Lung (tissue), 12 donors: Measurements from ENCODE around the gene AUTS2. TPM values are rescaled to one million over a fixed set of nuclear protein-coding genes. Genes with fewer than 3 reads are reported as not detected.

Source experiments
- ATAC-seq: fragments of 200-7000 bp; cut with Tn5 transposase; one replicate; pipeline ENCODE4 v1.9.1; 2020; ENCODE audit warnings: moderate number of reproducible peaks; ENCODE audit not compliant: insufficient read depth, low FRiP score
- DNase-seq, 3 donors: peaks; one replicate each; pipeline ENCODE4 v3.0.0-alpha.2; 2013 to 2017
- H3K27ac ChIP-seq, 2 donors: one replicate each; pipeline ENCODE4 v1.5.1; 2013; ENCODE audit warnings: mild to moderate bottlenecking in 2 of 2, moderate library complexity in 2 of 2, control low read depth in 1 of 2, inconsistent platforms in 1 of 2, low read depth in 1 of 2, low read length in 1 of 2
- H3K27me3 ChIP-seq, 3 donors: one replicate each; pipeline ENCODE4 v1.5.1; 2013; ENCODE audit warnings: low read length in 2 of 3; ENCODE audit not compliant: control insufficient read depth in 3 of 3, insufficient read depth in 3 of 3
- H3K36me3 ChIP-seq, 4 donors: one replicate each; pipeline ENCODE4 v1.5.1; 2013; ENCODE audit warnings: low read length in 4 of 4, mild to moderate bottlenecking in 1 of 4, moderate library complexity in 1 of 4; ENCODE audit not compliant: control insufficient read depth in 4 of 4, insufficient read depth in 4 of 4
- H3K4me1 ChIP-seq, 5 donors: one replicate each; pipeline ENCODE4 v1.5.1; 2013; ENCODE audit warnings: low read length in 5 of 5, mild to moderate bottlenecking in 2 of 5, moderate library complexity in 1 of 5; ENCODE audit not compliant: control insufficient read depth in 5 of 5, insufficient read depth in 5 of 5
- H3K4me3 ChIP-seq: one replicate; pipeline ENCODE4 v1.5.1; 2013; ENCODE audit warnings: mild to moderate bottlenecking, control low read depth, moderate library complexity
- H3K9ac ChIP-seq, 2 donors: one replicate each; pipeline ENCODE4 v1.5.1; 2013; ENCODE audit warnings: low read length in 2 of 2, control low read depth in 1 of 2; ENCODE audit not compliant: insufficient read depth in 1 of 2
- H3K9me3 ChIP-seq, 4 donors: one replicate each; pipeline ENCODE4 v1.5.1; 2013; ENCODE audit warnings: low read length in 3 of 4, mild to moderate bottlenecking in 1 of 4, moderate library complexity in 1 of 4; ENCODE audit not compliant: control insufficient read depth in 4 of 4, insufficient read depth in 3 of 4
- WGBS, 2 donors: extraction: QIAGEN DNeasy Blood & Tissue Kit; methylation state at CpG; one replicate each; pipeline ENCODE4 v1.1.7; 2013; 5-methylcytosine and 5-hydroxymethylcytosine counted together
- polyA plus RNA-seq, 2 donors: library from polyadenylated mRNA; stranded (reverse); fragments of 200-250 nt; gene quantifications; one replicate each; pipeline ENCODE4 v1.2.1, GENCODE V29; 2013
- total RNA-seq, 2 donors: library from RNA; depleted of rRNA in 1 of 2; stranded (reverse); fragments of >200 nt in 1 of 2; gene quantifications; one replicate each; pipeline ENCODE4 v1.2.1, GENCODE V29; 2014 to 2021
- TF ChIP-seq, protein P1 (sequence below): IDR thresholded peaks from 2 replicates; pipeline ENCODE4 v1.5.1; 2012; ENCODE audit warnings: mild to moderate bottlenecking; ENCODE audit errors: control extremely low read depth, extremely low read depth
- donor health status: control.
- donor health status: control.
- donor health status: Bipolar disorder and iron deficiency.
- donor health status: healthy.
- donor health status: DM: yes; HTN: yes; CAD: no.

The AUTS2 gene
- total and polyA plus RNA-seq, 4 donors = 11.8 to 115 (median 40.6) TPM

DNA sequence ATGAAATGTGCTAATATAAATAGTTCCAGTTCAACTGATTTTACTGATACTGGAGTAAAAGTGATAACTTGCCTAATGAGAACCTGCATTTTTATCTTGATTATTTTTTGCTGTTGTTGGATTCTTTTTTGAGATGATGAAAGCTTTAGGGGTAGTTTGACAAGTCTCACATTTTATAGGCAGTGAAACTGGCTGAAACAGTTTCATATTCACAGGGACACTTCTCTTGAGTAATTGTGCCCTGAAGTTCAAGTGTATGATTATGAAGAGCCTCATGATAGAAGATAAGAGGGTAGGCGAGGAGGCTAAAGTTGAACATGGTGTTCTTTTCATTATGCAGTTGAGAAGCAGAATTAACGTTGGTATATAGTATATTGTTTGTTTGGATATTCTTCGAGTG, 5.1 kb downstream of the AUTS2 start:
- 62 to 80% methylated on average over 3 of the region's 3 CpGs for WGBS, 2 donors
- no peak for DNase-seq
- no peak overlapping the region for H3K4me3 ChIP-seq
- H3K27me3 ChIP-seq = no peaks in the 10 kb centered on the region
- no peak overlapping the region for H3K27ac ChIP-seq
- no peaks in the 10 kb centered on the region for H3K36me3 ChIP-seq
- no peak for ATAC-seq
- no peaks in the 10 kb centered on the region for H3K9me3 ChIP-seq
- H3K9ac ChIP-seq = no peak overlapping the region
- H3K4me1 ChIP-seq = peaks cover 3 to 53% (median 30%) of the 10 kb centered on the region in 5 donors
- TF ChIP-seq, protein P1, sequence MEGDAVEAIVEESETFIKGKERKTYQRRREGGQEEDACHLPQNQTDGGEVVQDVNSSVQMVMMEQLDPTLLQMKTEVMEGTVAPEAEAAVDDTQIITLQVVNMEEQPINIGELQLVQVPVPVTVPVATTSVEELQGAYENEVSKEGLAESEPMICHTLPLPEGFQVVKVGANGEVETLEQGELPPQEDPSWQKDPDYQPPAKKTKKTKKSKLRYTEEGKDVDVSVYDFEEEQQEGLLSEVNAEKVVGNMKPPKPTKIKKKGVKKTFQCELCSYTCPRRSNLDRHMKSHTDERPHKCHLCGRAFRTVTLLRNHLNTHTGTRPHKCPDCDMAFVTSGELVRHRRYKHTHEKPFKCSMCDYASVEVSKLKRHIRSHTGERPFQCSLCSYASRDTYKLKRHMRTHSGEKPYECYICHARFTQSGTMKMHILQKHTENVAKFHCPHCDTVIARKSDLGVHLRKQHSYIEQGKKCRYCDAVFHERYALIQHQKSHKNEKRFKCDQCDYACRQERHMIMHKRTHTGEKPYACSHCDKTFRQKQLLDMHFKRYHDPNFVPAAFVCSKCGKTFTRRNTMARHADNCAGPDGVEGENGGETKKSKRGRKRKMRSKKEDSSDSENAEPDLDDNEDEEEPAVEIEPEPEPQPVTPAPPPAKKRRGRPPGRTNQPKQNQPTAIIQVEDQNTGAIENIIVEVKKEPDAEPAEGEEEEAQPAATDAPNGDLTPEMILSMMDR = no peak

DNA sequence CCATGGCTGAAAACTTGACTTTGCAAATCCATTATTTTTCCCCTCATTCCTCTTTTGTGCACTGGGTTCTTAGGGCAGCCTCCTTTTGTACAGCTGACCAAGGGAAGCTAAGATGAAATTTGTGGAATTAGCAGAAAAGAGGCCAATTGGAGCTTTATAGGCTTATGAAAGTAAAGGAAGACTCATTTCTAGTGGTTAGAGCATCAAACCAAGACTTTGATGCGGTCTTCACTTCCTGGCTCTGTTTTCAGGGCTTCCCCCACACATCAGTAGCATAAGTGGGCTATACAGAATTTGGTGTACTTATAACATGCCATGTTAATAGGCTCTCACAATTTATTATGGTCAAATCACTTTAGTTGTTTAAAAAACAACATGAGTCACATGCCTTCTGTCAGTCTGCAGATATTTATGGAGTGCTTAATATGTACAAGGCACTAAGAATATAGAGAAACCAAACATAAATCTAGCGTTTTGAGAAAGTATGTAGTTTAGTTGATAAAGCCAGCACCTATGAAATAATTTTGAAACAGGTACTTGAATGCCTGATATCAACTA, 5.7 kb downstream of the AUTS2 start:
- ATAC-seq (no peak), DNase-seq (no peak)
- TF ChIP-seq, protein P1 = no peak
- Histone ChIP-seq H3K9me3 (no peaks in the 10 kb centered on the region), H3K27me3 (no peaks in the 10 kb centered on the region), H3K9ac (no peak overlapping the region), H3K4me1 (peaks cover 3 to 53% (median 30%) of the 10 kb centered on the region in 5 donors), H3K27ac (no peak overlapping the region), H3K4me3 (no peak overlapping the region), H3K36me3 (no peaks in the 10 kb centered on the region)
- WGBS, 2 donors = 70 to 72% methylated on average over 2 of the region's 2 CpGs

DNA sequence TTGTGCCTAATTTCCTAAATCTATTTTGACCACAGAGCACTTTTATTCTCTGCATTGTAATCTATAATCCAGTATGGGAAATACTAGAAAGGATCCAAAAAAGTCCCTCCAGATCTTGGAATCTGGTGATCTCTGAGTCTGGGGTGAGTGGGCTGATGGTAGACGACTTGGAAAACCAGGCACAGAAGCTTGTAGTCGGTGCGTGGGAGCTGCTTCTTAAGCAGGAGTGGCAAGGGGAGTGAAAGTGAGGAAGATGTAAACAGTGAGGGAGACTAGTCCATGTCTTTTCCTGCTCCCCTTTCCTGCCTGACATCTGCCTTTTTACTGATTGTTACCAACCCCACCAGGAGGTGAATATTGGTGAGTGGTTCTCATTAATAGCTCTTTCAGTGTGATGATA, 6.8 kb downstream of the AUTS2 start:
- ATAC-seq = no peak
- WGBS, 2 donors = 73 to 83% methylated on average over 3 of the region's 3 CpGs
- TF ChIP-seq, protein P1 = no peak

DNA sequence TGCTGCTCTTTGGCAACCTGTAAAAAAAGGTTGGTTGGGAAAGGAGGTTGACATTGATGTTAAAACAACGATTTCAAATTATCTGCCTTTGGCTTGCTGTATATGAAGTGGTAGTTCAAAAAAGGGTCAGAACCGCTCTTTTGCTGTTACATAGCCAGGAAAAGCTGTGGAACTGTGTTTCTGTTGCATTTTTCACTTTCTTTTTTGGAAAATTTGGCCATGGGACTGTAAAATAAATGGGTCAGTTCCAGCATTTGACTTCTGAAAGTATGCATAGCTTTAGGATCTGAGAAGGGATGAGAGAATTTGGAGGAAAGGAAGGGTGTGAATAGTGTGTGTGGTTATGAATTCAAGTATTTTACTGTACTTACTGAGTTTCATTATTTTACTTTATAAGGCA, 7.3 kb downstream of the AUTS2 start:
- Histone ChIP-seq H3K9ac (no peak overlapping the region), H3K27ac (no peak overlapping the region), H3K9me3 (no peaks in the 10 kb centered on the region), H3K27me3 (no peaks in the 10 kb centered on the region), H3K4me3 (no peak overlapping the region), H3K36me3 (no peaks in the 10 kb centered on the region), H3K4me1 (peaks cover 0 to 63% (median 33%) of the 10 kb centered on the region in 5 donors)
- ATAC-seq = no peak
- TF ChIP-seq, protein P1 = no peak
- DNase-seq = peak in 2 of 3 donors; percentile 49 to 59
- 31 to 35% methylated on average over 2 of the region's 2 CpGs for WGBS, 2 donors

More for the DNA sequence above, 6.8 kb downstream of the AUTS2 start:
- H3K9me3 ChIP-seq = no peaks in the 10 kb centered on the region
- H3K36me3 ChIP-seq = no peaks in the 10 kb centered on the region
- no peak overlapping the region for H3K9ac ChIP-seq
- no peak for DNase-seq
- no peaks in the 10 kb centered on the region for H3K27me3 ChIP-seq
- peaks cover 1 to 61% (median 31%) of the 10 kb centered on the region in 5 donors for H3K4me1 ChIP-seq
- no peak overlapping the region for H3K27ac ChIP-seq
- no peak overlapping the region for H3K4me3 ChIP-seq
